NCI-H1436 (cell line): Measurements from ENCODE around the gene CD2.

Source experiments
- DNase-seq: peaks from one replicate; lab custom pipeline; 2025; lab: John Stamatoyannopoulos, UW

CD2 gene, protein sequence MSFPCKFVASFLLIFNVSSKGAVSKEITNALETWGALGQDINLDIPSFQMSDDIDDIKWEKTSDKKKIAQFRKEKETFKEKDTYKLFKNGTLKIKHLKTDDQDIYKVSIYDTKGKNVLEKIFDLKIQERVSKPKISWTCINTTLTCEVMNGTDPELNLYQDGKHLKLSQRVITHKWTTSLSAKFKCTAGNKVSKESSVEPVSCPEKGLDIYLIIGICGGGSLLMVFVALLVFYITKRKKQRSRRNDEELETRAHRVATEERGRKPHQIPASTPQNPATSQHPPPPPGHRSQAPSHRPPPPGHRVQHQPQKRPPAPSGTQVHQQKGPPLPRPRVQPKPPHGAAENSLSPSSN

DNA sequence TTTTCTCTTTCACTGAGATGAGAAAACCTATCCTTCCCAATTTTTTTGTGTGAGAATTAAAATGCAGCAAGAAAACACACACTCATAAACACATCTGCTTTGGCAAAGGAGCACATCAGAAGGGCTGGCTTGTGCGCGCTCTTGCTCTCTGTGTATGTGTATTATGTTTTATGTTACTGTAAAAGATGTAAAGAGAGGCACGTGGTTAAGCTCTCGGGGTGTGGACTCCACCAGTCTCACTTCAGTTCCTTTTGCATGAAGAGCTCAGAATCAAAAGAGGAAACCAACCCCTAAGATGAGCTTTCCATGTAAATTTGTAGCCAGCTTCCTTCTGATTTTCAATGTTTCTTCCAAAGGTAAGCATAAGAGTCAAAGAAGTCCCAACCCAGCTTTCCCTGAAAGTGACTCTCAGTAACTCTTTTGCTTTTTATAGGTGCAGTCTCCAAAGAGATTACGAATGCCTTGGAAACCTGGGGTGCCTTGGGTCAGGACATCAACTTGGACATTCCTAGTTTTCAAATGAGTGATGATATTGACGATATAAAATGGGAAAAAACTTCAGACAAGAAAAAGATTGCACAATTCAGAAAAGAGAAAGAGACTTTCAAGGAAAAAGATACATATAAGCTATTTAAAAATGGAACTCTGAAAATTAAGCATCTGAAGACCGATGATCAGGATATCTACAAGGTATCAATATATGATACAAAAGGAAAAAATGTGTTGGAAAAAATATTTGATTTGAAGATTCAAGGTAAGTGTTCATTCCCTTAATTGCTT lies at the start of gene CD2:
Gene CD2 (plus strand): TSS at position 233 of the 780 bp plus-strand sequence. CDS start 63 bp downstream, at position 296.
- DNase-seq, result no peak

DNA sequence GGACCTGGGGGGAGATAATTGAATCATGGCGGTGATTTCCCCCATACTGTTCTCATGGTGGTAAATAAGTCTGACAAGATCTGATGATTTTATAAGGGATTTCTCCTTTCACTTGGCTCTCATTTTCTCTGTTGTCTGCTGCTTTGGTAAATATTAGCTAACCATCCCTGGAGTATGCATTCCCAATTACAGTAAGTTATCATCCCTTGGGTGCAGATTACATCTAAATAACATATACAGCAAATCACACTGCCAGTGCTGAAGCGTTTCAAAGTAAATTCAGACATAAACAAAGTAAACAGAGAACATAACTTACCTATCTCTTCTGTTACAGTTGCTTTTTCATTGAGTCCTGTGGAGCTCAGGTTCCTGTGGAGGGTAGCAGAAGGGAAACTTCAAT lies 48.1 kb upstream of the CD2 start:
- no peak for DNase-seq

DNA sequence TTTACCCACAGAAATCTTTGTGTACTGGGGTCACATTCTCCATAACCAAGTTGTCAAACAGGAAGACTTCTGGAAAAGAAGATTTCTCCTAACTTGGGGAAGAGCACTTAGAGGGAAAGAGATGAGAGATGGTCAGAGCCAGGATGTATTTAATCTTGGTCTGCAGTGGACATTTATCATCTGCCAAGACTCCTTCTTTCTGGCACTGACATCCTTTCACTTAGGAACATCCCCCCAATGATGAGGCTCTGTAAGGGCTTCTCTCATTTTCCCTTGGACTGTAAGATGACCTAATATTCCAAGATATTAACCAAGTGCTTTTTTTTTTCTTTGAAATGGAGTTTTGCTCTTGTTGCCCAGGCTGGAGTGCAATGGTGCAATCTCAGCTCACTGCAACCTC lies 47.4 kb upstream of the CD2 start:
- DNase-seq, result no peak

DNA sequence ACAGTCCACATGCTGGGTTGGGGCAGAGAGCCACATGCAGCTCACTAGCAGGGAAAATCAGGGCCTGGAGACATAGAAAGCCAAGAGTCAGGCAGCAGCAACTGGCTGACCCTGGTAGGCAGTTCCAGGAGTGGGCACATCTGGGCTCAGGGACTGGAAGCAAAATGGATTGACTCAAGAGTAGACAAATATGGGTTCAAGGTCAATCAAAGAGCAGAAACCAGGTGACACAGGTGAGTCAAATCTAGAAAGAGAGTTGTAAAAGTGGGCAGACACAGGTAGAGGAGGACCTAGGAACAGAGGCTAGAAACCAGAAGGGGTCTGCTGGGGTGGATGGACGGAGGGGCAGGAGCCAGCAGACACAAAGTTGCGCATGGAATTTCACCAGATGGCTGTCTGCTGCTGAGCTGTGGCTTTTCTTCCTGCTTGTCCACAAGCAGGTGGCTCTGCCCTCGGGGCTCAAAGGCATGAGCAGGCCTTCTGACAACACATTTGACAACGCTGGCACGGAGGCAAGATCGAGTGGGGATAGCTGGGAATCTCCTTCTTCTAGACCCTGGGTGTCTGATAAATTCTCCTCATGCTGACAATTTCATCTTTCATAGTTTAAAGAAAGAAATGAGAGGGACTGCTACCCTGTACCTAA lies 45.9 kb upstream of the CD2 start:
- DNase-seq, result no peak

DNA sequence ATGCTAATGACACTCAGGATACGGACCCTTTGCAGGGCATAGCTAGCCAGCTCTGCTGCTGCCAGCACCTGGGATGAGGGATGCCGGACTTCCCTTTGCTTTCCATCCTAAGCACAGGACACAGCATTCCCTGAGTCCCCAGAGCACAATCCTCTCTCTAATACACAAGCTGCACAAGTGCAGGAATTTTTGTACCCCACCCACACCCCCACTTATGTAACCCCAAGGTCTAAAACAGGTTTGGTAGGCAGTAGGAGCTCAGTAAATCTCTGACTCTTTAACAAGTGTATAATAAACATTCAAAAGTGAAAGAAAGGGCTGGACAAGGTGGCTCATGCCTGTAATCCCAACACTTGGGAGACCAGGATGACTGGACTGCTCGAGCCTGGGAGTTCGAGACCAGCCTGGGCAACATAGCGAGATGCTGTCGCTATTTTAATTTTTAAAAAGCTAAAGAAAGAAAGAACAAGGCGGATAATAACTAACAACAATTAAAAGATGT lies 44.5 kb upstream of the CD2 start:
- DNase-seq, result no peak

DNA sequence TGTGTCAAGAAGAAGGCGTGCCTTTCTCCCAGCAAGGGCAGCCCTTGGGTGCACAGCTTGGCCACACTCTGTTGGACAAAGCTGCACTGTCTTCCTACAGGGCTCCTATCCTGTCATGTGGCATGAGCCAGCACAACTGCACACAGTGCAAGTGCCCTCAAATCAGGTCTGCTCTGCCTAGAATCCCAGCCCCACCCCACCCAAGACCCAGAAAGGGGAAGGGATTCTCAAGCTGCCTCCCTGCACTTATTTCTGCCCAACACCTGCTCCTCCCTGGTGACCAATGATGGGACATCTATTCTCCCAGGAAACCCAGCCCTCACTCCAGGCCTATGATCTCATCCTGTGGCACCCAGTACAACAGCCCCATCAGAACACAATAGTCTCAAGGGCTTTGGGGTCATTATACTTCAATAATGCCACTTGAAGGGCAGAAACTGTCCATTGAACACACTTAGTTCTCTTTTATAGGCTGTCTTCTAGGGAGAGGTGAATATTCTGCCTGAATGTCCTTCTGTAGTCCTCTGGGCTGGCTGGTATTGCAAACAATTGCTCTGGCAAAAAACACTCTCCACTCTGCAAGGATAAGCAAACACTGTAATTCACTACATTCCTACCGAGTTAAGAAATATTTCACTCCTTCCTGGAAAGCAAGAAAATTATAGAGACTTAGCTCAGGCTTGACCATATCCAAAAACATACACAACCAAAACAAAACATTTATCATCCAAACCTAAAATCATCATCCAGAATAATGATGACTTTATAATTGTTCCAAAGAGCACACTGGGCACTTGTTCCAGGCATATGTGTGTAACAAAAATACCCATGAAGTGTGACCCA lies 43.6 kb upstream of the CD2 start:
- DNase-seq, result peak; percentile 11

DNA sequence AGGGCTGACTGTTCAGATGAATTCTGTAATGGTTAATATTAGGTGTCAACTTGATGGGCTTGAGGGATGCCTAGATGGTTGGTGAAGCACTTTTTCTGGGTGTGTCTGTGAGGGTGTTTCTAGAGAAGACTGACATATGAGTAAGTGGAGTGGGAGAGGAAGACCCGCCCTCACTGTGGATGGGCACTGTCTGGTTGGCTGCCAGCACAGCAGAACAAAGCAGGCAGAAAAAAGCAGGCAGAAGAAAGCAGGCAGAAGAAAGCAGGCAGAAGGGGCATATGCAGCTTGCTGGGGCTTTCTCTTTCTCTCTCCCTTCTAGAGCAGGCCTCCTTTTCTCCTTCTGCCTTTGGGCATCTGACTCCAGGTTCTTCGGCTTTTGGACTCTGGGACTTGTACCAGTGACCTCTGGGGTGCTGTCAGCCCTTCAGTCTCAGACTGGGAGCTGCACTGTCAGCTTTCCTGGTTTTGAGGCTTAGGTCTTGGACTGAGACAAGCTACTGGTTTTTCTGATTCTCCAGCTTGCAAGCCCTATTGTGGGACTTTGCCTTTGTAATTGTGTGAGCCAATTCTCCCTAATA lies 42.9 kb upstream of the CD2 start:
- peak; percentile 12 for DNase-seq

DNA sequence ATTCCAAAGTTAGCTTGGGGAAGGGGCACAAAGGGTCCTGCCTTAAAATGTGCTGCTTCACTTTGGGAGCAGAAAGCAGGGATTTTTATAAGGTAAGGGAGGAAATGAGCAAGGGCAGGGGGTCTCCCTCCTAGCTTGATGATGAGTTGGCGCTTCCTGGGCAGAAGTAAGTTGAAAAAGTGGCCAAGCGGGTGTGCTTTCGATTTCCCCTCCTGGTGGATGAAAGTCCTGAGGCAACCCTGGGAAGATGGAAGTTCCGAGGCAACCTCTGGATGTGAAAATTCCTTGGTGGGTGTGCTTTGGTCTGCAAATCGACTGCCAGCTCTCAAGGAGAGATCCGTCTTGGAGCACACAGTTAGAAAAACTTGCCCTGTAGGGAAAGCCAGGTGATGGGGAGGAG lies 41.7 kb upstream of the CD2 start:
- DNase-seq, result no peak

DNA sequence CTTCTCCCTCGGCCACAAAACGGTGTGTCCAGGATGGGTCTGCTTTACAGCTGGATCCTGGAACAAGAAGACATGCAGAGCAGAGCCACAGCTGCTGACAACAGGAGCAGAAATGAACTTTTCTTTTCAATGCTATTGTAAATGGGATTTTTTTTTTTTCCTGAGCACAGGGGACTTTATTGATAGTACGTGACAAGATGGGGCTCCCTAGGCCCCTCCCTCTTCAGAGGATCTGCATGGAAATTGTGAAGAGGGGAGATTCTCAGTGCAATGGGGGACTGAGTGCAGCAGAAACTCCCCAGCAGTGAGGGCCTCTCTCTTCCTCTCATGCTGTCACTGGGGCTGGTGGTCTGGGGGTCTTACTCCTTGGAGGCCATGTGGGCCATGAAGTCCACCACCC lies 40.8 kb upstream of the CD2 start:
- DNase-seq, result no peak

DNA sequence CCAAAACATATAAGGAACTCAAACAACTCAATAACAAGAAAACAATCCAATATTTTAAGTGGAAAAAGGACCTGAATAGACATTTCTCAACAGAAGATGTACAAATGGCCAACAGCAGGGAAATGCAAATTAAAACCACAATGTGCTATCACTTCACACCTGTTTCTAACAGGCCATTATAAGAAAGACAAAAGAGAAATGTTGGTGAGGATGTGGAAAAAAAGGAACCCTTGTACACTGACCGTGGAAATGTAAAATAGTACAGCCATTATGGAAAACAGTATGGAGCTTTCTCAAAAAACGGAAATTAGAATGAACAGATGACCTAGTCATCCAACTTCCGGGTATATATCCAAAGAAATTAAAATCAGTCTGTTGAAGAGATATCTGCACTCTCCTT lies 37.8 kb upstream of the CD2 start:
- no peak for DNase-seq

DNA sequence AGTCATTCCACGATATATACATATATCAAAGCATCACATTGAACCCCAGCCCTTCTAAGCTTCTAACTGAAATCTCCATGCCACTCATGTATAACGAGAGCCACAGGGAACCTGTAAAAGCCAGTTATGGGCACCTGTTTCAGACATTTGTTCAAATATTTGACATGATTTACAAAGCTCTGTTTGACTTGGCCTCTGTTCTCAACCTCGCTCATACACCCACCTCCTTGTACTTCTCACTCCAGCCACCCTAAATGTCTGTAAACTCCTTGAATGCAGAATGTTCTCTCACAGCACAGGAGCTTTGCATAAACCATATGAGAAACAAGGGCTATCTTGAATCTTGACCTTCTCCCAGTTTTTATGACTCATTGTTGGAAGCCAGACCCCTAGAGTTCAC lies 36.9 kb upstream of the CD2 start:
- no peak for DNase-seq

DNA sequence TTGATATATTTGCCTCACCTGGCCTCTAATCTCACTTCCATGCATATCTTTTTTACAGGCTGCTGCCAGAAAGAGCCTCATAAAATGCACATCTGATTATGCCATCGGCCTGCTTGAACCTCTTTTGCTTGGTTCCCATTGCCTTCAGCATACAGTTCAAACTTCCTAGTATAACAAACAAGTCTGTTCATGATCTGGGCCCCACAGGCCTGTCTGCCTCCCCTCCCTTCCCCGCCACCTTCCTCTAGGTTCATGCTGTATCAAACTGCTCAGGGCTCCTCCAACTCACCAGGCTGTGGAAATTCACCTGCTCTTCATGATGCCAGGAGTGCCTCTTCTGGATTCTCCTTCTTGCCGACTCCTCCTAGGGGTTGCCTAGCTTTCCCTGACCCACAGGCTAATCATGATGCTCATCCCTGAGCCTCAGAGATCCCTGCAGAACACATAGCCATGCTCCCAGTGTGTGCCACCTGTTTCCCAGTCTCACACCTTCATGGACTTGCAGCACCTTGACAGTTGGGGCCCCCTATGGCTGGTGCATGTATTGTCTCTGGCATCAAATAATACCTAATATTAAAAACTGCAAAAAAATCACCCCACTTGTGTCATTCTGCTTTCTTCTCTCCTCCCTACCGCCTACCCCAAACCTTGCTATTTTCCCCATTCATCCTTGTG lies 33.7 kb upstream of the CD2 start:
- no peak for DNase-seq

DNA sequence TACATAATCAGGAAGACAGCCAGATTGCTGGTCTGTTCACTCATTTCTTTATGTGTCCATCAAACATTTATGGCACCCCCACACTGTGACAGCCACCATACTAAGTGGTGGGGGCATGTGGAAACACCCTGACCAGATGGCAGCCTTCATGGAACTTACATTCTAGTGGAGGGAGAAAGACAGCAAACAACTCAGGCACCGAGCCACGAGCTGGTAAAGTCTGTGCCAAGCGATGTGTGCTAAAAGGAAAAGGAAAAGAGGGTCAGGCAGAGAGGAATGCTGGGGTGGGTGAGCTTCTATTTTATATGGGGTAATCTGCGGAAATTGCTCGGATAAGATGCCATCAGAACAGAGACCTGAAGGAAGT lies 33.2 kb upstream of the CD2 start:
- DNase-seq, result no peak

DNA sequence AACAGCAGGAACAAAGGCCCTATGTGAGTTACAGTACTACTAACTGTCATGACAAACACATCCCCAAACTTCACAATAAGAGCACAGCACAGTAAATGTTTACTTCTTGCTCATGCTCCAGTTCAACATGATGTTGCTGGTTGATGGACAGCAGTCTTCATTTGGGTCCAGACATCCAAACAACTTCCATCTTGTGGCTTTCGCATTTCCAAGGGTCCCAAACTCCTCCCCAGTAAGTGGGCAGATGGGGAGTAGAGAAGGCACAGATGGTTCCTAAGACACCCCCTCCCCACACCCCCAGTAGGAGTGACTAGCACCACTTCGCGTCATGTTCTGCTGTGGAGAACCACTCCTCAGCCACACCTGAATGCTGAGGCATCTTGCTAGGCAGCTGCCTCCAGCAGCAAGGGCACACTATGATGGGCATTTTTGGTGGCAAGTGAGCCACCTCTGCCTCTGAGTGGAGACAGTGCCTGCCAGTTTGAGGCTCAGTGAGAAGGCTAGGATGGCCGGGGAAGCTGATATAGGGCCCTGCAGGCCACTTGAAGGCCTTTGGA lies 32.7 kb upstream of the CD2 start:
- no peak for DNase-seq

DNA sequence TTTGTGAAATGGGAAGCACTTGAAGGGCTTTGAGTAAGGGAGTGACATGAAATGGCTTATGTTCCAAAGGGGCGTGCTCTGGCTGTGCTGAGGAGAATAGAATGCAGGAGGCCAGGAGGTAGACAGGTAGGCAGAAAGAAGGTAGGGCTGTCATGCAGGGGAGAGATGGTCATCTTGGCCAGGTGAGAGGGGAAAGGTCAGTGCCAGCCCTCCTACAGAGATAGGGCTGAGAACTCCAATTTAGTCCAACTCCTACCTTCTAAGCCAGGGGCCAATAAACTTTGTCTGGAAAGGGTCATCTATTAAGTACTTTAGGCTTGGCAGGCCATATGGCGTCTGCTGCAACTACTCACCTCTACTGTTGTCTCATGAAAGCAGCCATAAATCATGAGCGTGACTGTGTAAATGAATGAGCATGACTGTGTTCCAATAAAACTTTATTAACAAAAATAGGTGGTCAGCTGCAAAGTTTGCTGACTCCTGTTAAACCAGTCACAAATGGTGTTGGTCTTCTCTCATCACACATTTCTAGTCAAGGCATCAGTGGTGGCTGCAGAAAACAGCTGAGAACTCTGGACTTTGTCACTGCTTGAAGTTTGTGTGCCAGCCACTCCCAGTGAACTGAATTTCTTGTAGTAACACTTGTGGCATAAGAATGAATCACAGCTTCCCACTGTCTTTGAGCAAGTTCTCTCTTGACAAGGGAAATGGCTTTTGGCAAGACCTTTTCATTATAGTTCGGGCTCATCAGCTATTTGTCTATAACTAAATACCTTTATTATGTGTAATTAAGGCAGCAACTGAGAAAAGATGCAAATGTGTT lies 32.0 kb upstream of the CD2 start:
- no peak for DNase-seq

DNA sequence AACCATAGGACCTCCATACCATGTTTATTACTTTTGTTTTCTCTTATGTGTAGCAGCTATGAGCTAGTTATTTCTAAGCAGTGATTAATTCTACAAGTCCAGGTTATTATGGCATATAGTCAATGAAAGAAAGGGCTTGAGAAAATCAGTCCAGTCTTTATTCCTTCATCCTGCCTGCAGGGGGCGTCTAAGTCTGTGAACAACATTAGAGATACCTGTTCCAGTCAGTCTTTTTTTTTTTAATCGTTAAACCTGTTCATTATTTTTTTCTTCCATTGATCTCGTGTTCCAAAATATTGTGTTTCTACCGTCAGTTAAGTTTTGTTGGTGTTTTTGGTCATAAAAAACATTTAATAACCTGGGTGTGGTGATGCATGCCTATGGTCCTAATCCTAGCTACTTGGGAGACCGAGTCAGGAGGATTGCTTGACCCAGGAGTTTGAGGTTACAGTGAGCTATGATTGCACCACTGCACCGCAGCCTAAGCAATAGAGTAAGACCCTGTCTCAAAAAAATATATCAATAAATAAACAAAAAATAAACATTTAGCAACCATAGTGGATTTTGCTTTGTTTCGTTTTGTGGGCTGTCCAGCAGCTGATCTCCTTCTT lies 29.4 kb upstream of the CD2 start:
- peak; percentile 49 for DNase-seq

DNA sequence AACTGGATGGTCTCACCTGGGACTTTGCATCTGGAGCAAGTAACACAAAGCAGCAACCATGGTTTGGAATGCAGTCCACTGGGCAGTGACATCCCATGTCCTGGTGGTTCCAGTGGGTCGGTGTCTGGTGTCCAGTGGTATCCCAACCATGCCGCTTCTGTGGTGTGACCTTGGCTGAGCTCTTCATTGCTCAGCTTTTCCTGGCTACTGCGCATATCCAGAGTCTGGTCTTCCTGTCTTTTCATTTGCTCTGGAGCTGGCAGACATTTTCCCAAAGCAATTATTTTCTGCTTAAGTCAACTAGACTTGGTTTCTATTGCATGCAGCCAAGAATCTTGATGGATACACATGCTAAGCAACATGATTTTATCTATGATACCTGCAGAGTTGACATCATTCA lies 28.4 kb upstream of the CD2 start:
- no peak for DNase-seq

DNA sequence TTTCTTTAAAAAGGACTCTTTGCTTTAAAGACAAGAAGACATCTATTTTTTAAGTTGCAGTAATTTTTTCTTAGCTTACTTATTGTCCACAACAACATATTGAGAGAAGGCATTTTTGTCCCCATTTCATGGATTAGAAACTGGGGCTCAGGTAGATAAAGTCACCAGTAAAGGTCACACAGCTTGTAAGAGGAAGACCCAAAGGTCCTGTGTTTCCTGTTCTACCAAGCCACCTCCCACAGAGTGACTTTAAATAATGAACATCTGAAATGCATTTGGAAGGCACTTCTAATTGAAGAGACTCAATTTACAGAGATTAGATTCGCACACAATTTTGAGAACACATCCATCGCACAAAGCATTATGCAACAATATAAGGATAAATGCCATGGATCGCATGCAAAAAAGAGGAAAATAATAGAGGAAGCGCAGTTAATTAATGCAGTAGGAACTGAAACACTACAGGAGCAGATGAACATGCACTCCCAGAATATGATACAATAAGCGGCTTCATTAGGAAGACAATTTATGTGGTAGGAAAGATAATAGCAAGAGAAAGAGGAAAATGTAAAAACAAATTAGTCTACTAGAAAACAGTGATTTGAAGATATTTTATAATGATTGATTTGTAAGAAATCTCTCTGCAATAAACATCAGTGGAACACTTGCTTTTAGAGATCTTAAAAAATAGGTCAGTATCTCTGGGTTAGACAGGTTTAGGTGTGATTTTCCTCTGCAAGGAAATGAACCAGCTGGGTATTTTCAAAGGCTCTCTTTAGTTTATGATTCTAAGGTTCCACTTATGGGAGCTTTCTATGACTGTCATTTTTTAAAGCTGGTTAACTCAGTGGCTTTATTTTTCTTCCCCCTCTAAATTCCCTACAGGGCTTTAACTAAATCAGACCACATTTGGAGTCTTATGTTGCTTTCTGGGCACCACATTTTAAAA lies 27.1 kb upstream of the CD2 start:
- no peak for DNase-seq
